WI38 (cell line): ENCODE measurements around the gene LRRC27.

Source experiments
- H3K4me3 ChIP-seq: 2 replicates; pipeline ENCODE4 v1.5.1; 2011; ENCODE audit warnings: low read depth, mild to moderate bottlenecking, control low read depth, low read length
- CTCF ChIP-seq: IDR thresholded peaks from 2 replicates; pipeline ENCODE4 v1.5.1; 2012; ENCODE audit warnings: low read depth, mild to moderate bottlenecking, control low read depth, low read length

Gene LRRC27

GRCh38 chr10:132387764-132388210, 55.8 kb downstream of the LRRC27 start:
- no peak overlapping the region for H3K4me3 ChIP-seq
- peak; percentile 47; the same call in 1 of the 2 replicates for TF ChIP-seq CTCF

GRCh38 chr10:132388891-132389432, 57.0 kb downstream of the LRRC27 start:
- H3K4me3 ChIP-seq, result no peak overlapping the region
- no peak for TF ChIP-seq CTCF

DNA sequence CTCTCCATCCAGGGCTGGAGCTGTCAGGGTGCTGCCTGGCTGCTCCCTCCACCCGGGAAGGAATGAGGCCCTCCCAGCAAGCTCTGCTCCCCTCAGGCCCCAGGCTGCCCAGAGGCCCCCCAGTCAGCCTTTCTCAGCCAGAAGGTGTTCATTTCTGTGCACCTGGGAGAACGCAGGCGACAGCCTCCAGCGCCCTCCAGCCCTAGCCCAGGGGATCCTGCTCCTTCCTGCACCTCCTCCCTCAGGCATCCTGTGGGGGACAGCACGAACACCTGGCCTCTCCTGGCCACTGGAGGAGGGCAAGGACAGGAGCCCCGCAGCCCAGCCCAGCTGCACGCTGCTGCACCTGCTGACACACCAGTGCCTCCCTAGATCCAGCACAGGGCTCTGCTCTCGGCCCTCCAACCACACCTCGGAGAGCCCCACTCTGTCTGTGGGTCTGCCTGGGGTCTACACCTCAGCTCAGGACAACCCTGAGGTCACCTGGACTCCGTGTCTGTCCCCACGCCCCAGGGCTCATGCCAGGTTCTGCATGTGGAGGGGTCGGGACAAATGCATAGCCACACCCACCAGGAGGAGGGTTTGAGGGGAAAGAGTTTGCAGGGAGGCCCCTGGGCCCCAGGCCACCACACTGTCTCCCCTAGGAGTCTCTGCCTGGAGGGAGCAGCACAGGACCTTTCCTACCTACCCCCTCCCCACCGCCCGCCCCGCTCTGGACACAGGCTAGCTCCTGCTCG, 57.6 kb downstream of the LRRC27 start:
- H3K4me3 ChIP-seq, result no peak overlapping the region
- TF ChIP-seq CTCF, result no peak

DNA sequence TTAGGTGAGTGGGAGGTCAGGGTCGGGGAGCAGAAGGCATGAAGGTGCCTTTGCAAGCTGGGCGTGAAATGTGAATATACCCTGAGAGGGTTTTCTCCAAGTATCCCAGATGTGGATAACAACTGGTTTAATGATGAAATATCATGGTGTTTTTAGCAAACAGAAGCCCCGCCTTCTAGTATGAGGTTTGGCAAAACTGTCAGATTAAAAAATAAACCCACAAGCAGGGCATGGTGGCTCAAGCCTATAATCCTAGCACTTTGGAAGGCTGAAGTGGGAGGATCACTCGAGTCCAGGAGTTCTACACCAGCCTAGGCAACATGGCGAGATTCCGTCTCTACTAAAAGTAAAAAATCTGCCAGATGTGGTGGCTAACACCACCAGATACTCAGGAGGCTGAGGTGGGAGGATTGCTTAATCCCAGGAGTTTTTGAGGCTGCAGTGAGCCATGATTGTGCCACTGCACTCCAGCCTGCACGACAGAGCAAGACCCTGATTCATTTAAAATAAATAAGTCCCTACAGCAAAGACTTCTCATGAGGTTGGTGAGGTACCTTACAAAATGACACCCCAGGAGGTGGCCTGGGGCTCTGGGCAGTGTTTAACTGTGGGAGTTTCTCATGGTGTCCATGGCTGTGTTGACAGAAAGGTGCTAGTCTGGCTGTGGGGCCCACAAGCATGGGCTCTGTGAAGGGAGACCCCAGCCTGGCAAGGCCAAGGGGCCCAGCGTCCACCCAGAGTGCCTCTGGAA, 58.4 kb downstream of the LRRC27 start:
- no peak for TF ChIP-seq CTCF
- H3K4me3 ChIP-seq, result no peak overlapping the region

GRCh38 chr10:132390921-132391675, 59.1 kb downstream of the LRRC27 start:
- no peak for TF ChIP-seq CTCF
- H3K4me3 ChIP-seq, result no peak overlapping the region

DNA sequence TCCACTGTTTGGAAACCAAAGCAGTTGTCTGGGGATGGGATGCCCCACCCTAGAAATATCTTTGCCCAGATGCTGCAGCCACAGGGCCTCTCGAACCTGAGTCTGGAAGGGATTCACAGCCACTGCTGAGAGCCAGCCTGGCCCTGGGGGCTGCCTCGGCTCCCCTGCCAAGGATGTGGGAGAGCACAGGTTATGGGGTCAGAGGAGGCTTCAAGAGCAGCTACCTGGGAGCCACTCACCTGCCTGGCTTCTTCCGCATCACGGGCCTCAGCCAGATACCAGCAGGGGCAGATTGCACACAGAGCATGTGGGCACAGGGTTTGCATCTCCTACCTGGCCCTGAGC, 59.7 kb downstream of the LRRC27 start:
- no peak for TF ChIP-seq CTCF
- no peak overlapping the region for H3K4me3 ChIP-seq
